CD14-positive monocyte (primary cell): ENCODE measurements around the gene SELENOM. TPM values are rescaled to one million over a fixed set of nuclear protein-coding genes. Genes with fewer than 3 reads are reported as not detected.
A peak's percentile ranks its signal among the peaks of the same experiment; 100 is the strongest.

Experiments
- DNase-seq, 3 donors: peaks; one replicate each; pipeline ENCODE4 v3.0.0-alpha.2; 2011 to 2022
- H2AFZ ChIP-seq: 2 replicates; pipeline ENCODE4 v1.6.0; 2012; ENCODE audit warnings: mild to moderate bottlenecking, low read depth, low read length, inconsistent platforms; ENCODE audit not compliant: insufficient read depth, poor library complexity, severe bottlenecking
- H3K27ac ChIP-seq, 2 donors: 1 replicate in 1 of 2; 2 replicates in 1 of 2; pipeline ENCODE4 v1.5.1; 2012 to 2013; ENCODE audit warnings: low read length in 2 of 2, control low read depth in 1 of 2, inconsistent platforms in 1 of 2, low read depth in 1 of 2, mild to moderate bottlenecking in 1 of 2
- H3K27me3 ChIP-seq, 2 donors: one replicate each; pipeline versions ENCODE4 v1.6.0 to v1.6.1; 2011 to 2013; ENCODE audit warnings: low read length in 2 of 2; ENCODE audit not compliant: control insufficient read depth in 2 of 2, insufficient read depth in 2 of 2
- H3K36me3 ChIP-seq, 2 donors: replicated peaks in 1 of 2; 1 replicate in 1 of 2; 2 replicates in 1 of 2; pipeline versions ENCODE4 v1.5.1 to v1.6.1; 2012 to 2013; ENCODE audit warnings: low read length in 2 of 2, control low read depth in 1 of 2, inconsistent platforms in 1 of 2, mild to moderate bottlenecking in 1 of 2; ENCODE audit not compliant: insufficient read depth in 2 of 2, control insufficient read depth in 1 of 2
- H3K4me1 ChIP-seq, 2 donors: 1 replicate in 1 of 2; 2 replicates in 1 of 2; pipeline versions ENCODE4 v1.5.1 to v1.6.1; 2012 to 2013; ENCODE audit warnings: low read length in 2 of 2, control low read depth in 1 of 2, inconsistent platforms in 1 of 2, mild to moderate bottlenecking in 1 of 2, moderate library complexity in 1 of 2; ENCODE audit not compliant: insufficient read depth in 2 of 2, control insufficient read depth in 1 of 2
- H3K4me2 ChIP-seq: replicated peaks from 2 replicates; pipeline ENCODE3; 2012; ENCODE audit warnings: low read length, moderate library complexity, mild to moderate bottlenecking; ENCODE audit not compliant: poor library complexity, severe bottlenecking; ENCODE audit errors: extremely low read depth
- H3K4me3 ChIP-seq, 3 experiments: fragments of 200-600 bp in 1 of 3; sonication (generic) in 1 of 3; replicated peaks in 1 of 3; 1 replicate in 2 of 3; 2 replicates in 1 of 3; pipeline ENCODE4 v1.5.1; 2011 to 2013; ENCODE audit warnings: low read length in 3 of 3, mild to moderate bottlenecking in 3 of 3, control low read depth in 2 of 3, low read depth in 2 of 3, inconsistent platforms in 1 of 3, moderate library complexity in 1 of 3
- H3K79me2 ChIP-seq: 2 replicates; pipeline ENCODE4 v1.6.0; 2012; ENCODE audit warnings: mild to moderate bottlenecking, control low read depth, inconsistent platforms, low read length, moderate library complexity; ENCODE audit not compliant: insufficient read depth
- H3K9ac ChIP-seq: 2 replicates; pipeline ENCODE4 v1.6.0; 2017; ENCODE audit warnings: low read length, mild to moderate bottlenecking; ENCODE audit not compliant: insufficient read depth, poor library complexity, severe bottlenecking
- H3K9me3 ChIP-seq, 2 donors: replicated peaks in 1 of 2; 1 replicate in 1 of 2; 2 replicates in 1 of 2; pipeline versions ENCODE4 v1.5.1 to v1.6.1; 2012 to 2013; ENCODE audit warnings: low read length in 2 of 2, control low read depth in 1 of 2; ENCODE audit not compliant: control insufficient read depth in 1 of 2, insufficient read depth in 1 of 2
- H4K20me1 ChIP-seq: 2 replicates; pipeline ENCODE4 v1.6.0; 2012; ENCODE audit warnings: mild to moderate bottlenecking, low read length, control low read depth, moderate library complexity; ENCODE audit not compliant: insufficient read depth
- H3K27ac Mint-ChIP-seq, 7 donors: one replicate each; pipeline ENCODE4 v1.8.0; 2020; ENCODE audit warnings: mild to moderate bottlenecking in 7 of 7, mixed read lengths in 7 of 7, moderate library complexity in 6 of 7, inconsistent platforms in 2 of 7
- H3K27me3 Mint-ChIP-seq, 3 donors: one replicate each; pipeline ENCODE4 v1.8.0; 2021 to 2022; ENCODE audit warnings: low read depth in 3 of 3, mild to moderate bottlenecking in 3 of 3, mixed read lengths in 3 of 3, moderate library complexity in 3 of 3, inconsistent platforms in 1 of 3
- H3K36me3 Mint-ChIP-seq, 2 donors: one replicate each; pipeline ENCODE4 v1.8.0; 2020; ENCODE audit warnings: mixed read lengths in 2 of 2, inconsistent platforms in 1 of 2, mild to moderate bottlenecking in 1 of 2
- H3K4me1 Mint-ChIP-seq: one replicate; pipeline ENCODE4 v1.8.0; 2020; ENCODE audit warnings: mild to moderate bottlenecking, mixed read lengths
- H3K4me3 Mint-ChIP-seq, 2 donors: one replicate each; pipeline ENCODE4 v1.8.0; 2020; ENCODE audit warnings: mild to moderate bottlenecking in 2 of 2, mixed read lengths in 2 of 2, moderate library complexity in 1 of 2
- H3K9me3 Mint-ChIP-seq, 7 donors: one replicate each; pipeline ENCODE4 v1.8.0; 2020 to 2022; ENCODE audit warnings: mixed read lengths in 7 of 7, mild to moderate bottlenecking in 6 of 7, moderate library complexity in 6 of 7, inconsistent platforms in 2 of 7
- CTCF ChIP-seq: fragments of 200-600 bp; IDR thresholded peaks from one replicate; pipeline ENCODE4 v1.8.0; 2022; ENCODE audit warnings: antibody characterized with exemption, mild to moderate bottlenecking
- WGBS: methylation state at CpG from one replicate; pipeline ENCODE4 v1.1.5; 2013; ENCODE audit warnings: missing lambda C conversion rate; ENCODE audit not compliant: insufficient coverage; 5-methylcytosine and 5-hydroxymethylcytosine counted together
- intact Hi-C, 2 donors: fragments of 100-400 bp; cut with micrococcal nuclease; formaldehyde crosslinking; loops; one replicate each; pipeline versions ENCODE4 v1.15.0 to v1.15.1; 2023
- polyA plus RNA-seq, 3 donors: library from polyadenylated mRNA; depleted of rRNA in 1 of 3; unstranded in 2 of 3; stranded (reverse) in 1 of 3; fragments of 300-500 nt in 2 of 3; fragments of >200 nt in 1 of 3; fragmentation: Illumina TruSeq in 2 of 3; gene quantifications; 1 replicate in 2 of 3; 2 replicates in 1 of 3; pipeline ENCODE4 v1.2.3, GENCODE V29; 2012 to 2021

The SELENOM gene
- polyA plus RNA-seq, 3 donors: 3.2 to 7.6 (median 3.4) TPM

- Mint-ChIP-seq H3K36me3 (peaks cover 4 to 13% of the 10 kb centered on the region in 2 donors), H3K9me3 (peaks cover 0 to 1% (median 0%) of the 10 kb centered on the region in 7 donors), H3K27me3 (peaks cover 2 to 4% (median 2%) of the 10 kb centered on the region in 3 donors), H3K4me3 (peak overlapping the region; percentile 85 to 89), H3K4me1 (peaks cover 45% of the 10 kb centered on the region), H3K27ac (peak overlapping the region; percentile 80 to 94 (median 85))
- peaks cover 9% of the 10 kb centered on the region for H3K79me2 ChIP-seq
- peak overlapping the region; percentile 80 for H3K4me2 ChIP-seq
- peak; percentile 98 for TF ChIP-seq CTCF
- H3K4me1 ChIP-seq: peaks cover 40 to 55% of the 10 kb centered on the region in 2 donors
- H4K20me1 ChIP-seq: no peaks in the 10 kb centered on the region
- WGBS: under 1% methylated on average over 62 of the region's 69 CpGs
- no peaks in the 10 kb centered on the region for H3K9me3 ChIP-seq
- H3K9ac ChIP-seq: peak overlapping the region; percentile 85
- H3K4me3 ChIP-seq: peak overlapping the region; percentile 93
- H3K27me3 ChIP-seq: no peaks in the 10 kb centered on the region
- peak overlapping the region; percentile 76 to 91 for H3K27ac ChIP-seq
- peak; percentile 63 to 76 (median 70) for DNase-seq
- H2AFZ ChIP-seq: peak overlapping the region; percentile 95
- peaks cover 0 to 11% of the 10 kb centered on the region in 2 donors for H3K36me3 ChIP-seq
- intact Hi-C loops: loop anchor here (5.0 kb wide), 4 partner anchors 77 to 187 kb away; partner anchors contain the start of genes MORC2 (in 2 of the 2), TUG1 (in 2 of the 2) and RNF185 (in 1 of the 2)
Observed at GRCh38 chr22:31084811-31085492, 22.4 kb downstream of the SELENOM start.

DNA sequence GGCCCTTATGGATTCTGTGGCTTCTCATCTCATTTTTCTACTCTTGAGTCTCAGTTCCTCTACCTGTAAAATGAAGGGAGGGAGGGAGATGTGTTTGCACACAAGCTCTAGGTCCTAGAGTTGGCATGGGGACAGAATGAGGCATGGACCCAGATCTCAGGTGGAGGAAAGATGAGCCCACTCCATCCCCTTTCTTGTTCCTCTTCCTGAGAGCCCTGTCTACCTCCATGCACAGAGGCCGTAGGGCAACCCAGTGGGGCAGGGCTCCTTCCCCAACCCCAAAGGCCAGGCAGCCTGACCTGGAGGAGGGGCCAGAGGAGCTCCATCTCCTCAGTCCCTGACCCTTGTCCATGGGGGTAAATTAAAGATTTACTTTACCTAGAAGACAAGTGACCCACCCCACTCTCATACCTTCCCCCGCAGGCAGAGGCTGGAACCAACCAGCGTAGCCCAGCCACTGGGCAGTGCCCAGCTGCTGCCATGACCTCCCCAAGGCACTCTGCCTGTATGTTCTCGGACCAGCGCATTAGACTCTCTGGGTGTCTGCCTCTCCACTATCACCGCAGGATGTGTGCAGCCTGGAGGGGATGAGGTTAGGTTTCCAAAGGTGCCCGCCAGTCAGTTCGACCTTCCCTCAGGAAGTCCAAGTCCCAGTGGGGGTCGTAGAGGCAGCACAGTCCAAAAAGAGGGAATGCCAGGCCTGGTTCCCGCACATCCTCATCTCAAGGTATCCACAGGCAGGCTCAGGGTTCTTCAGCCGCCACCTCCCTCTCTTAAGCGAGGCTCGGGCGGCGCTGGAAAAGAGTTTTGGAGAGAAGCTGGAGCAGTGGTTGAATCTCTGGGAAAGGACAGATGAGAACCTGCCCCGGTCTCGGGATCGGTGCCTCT lies 23.2 kb downstream of the SELENOM start:
- peak overlapping the region; percentile 80 for H3K4me2 ChIP-seq
- peak overlapping the region; percentile 95 for H2AFZ ChIP-seq
- no peaks in the 10 kb centered on the region for H3K27me3 ChIP-seq
- H3K36me3 ChIP-seq: peaks cover 0 to 11% of the 10 kb centered on the region in 2 donors
- TF ChIP-seq CTCF: no peak
- H3K9ac ChIP-seq: peak overlapping the region; percentile 85
- peak overlapping the region; percentile 42 to 91 for H3K27ac ChIP-seq
- peak overlapping the region; percentile 85 to 89 for H3K4me3 Mint-ChIP-seq
- DNase-seq: no peak
- no peaks in the 10 kb centered on the region for H3K9me3 ChIP-seq
- WGBS: 0% methylated on average over 5 of the region's 18 CpGs
- intact Hi-C loops: loop anchor here (5.0 kb wide), 3 partner anchors 78 to 137 kb away; partner anchors contain the start of genes MORC2 (in 2 of the 2), TUG1 (in 2 of the 2) and RNF185 (in 1 of the 2)
- H3K27me3 Mint-ChIP-seq: peaks cover 2 to 4% (median 3%) of the 10 kb centered on the region in 3 donors
- peaks cover 4 to 13% of the 10 kb centered on the region in 2 donors for H3K36me3 Mint-ChIP-seq
- peaks cover 40 to 55% of the 10 kb centered on the region in 2 donors for H3K4me1 ChIP-seq
- H3K4me1 Mint-ChIP-seq: peaks cover 45% of the 10 kb centered on the region
- H3K79me2 ChIP-seq: peaks cover 9% of the 10 kb centered on the region
- peak overlapping the region in 6 of 7 donors; percentile 21 to 84 (median 51) for H3K27ac Mint-ChIP-seq
- H3K4me3 ChIP-seq: peak overlapping the region; percentile 93
- H3K9me3 Mint-ChIP-seq: peaks cover 0 to 1% (median 0%) of the 10 kb centered on the region in 7 donors
- no peaks in the 10 kb centered on the region for H4K20me1 ChIP-seq
